GM18526 (cell line): Measurements from ENCODE around the gene AEBP1.

Experiments used
- POLR2A ChIP-seq: IDR thresholded peaks from 3 replicates; pipeline ENCODE4 v1.6.1; 2011; ENCODE audit not compliant: insufficient read length; ENCODE audit errors: extremely low read depth

The AEBP1 gene

DNA sequence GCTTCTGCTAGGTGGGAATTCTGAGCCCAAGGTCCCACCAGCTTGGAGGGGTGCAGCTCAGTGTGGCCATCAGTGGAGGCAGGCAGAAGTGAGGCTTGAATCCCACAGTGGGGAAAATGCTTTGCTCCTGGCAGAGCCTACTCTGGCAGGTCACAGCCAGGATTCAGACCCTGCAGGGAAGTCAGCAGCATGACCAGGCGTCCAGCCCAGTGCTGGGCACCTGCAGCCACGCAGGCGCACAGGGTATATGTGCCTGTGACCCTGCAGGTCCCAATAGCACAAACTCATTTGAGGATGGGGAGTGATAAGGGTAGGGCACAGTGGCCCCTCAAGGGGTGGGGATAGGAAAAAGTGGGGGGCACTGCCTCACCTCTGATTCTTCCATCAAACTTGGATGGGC lies 8.4 kb upstream of the AEBP1 start:
- no peak for TF ChIP-seq POLR2A

GRCh38 chr7:44096326-44096881 lies 7.7 kb upstream of the AEBP1 start:
- no peak for TF ChIP-seq POLR2A

- TF ChIP-seq POLR2A: no peak
Observed at GRCh38 chr7:44097064-44097932, 6.8 kb upstream of the AEBP1 start.

- no peak for TF ChIP-seq POLR2A
Observed at GRCh38 chr7:44098092-44099068, 5.8 kb upstream of the AEBP1 start.

DNA sequence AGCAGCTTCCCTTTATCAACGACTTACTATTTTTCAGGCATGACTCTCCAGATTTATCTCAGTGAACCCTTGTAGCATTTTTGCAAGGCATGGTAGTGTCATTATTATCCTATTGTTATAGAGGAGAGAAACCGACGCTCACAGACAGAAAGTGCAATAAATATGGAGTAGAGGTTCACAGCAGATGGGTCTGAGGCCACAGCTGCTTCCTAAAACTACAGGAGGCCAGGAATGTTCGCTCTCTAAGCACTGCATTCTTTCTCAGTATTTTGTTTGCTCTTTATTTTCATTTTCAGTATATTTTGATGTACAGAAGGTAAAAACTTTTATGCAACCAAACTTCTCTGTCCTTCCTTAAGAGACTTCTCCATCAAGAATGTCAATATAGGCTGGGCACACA lies 4.5 kb upstream of the AEBP1 start:
- no peak for TF ChIP-seq POLR2A

DNA sequence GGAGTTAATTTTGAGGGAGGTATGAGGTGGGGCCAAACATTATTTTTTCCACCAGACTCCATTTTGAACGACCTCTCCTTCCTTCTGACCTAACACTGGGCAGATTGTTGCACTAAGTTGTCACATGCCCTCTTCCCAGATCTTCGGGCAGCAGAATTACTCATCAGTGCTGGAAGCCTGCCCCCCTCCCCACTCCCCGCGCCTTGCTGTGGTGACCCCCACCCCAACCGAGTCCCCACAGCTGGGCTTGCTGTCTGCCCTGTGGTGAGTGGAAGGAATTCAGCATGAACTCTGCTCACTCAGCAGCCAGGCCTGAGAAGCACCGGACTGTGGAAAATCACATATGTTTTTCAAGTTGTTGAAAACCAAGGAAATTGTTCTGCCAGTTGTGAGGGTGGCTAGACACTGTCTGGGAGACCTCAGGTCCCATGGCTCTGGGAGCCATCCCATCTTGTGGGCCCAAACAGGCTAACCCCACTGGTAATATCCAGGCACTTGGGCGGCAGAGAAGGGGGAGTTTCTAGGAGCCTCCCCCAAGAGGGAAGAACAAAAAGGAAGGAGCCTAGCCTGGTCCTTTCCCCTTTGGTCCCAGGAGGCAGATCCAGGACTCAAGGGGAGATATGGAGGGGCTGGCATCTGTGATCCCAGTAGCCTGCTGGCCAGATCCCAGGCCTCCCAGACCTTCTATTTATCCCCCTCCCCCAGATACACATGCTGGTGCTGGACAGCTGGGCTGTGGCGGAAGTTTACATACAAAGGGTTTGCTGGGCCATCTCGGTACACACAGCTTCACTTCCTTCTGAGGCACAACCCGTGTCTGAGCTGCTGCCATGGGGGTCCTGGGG lies 3.5 kb upstream of the AEBP1 start:
- TF ChIP-seq POLR2A: no peak

- TF ChIP-seq POLR2A: no peak
Observed at GRCh38 chr7:44101303-44101965, 2.7 kb upstream of the AEBP1 start.

- TF ChIP-seq POLR2A: no peak
Observed at GRCh38 chr7:44101966-44102845, 1.9 kb upstream of the AEBP1 start.

DNA sequence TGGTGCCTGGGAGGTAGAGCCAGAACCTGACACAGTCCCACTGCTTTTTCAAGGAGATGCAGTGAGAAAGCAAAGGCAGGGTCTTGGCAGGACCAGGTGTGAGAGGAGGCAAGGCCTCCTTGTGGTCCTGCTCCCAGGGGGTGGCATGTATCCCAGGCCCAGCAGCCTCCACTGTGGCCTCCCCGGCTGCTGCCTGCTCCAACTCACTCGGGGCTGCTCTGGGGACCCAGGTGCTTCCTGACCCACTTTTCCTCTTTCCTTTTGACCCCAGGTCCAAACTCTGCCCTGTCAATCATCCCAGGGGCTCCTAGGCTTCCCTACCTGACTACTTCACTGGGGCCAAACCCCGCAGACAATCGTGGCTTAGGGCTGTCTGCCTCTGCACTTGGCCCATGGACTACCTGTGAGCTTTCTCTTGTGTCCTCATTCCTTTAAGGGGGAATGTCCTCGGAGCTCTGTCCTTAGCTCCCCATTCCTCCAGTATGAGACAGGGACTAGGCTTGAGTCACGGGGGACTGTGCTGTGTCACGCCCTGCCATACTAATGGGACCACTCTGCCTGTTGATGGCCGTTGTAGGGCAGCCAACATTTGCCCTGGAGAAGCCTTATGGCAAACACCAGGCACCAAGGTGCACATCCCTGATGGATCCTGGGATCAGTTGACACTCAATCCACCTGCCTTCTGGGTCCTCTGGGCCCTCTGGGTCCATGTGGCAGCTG lies 1.1 kb upstream of the AEBP1 start:
- no peak for TF ChIP-seq POLR2A

- no peak for TF ChIP-seq POLR2A
Observed at GRCh38 chr7:44103566-44103922, 601 bp upstream of the AEBP1 start.

GRCh38 chr7:44104860-44105771 lies 971 bp downstream of the AEBP1 start:
- no peak for TF ChIP-seq POLR2A

DNA sequence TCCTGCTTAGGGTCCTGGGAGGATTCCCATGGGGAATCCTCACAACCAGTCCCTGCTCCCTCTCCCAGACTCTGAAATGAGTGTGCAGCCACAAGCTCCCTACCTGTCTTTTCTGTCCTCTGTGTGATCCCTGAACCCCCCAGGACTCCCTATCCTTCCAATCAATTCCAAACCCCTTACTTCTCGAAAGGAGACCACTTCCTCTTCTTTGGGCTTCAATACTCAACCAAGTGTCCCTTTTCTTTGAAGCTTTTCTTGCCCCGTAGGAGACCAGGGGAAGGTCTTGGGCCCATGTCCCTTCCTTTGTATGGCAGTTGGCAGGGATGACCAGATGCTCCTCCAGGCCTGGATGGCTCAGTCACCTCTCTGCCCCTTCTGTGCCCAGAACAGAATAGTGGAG lies 1.7 kb downstream of the AEBP1 start:
- no peak for TF ChIP-seq POLR2A
